HL-60 (cell line): ENCODE data around the gene DPP6.

Source experiments
- DNase-seq, 2 experiments: peaks; one replicate each; pipeline ENCODE4 v3.0.0-alpha.2; 2010 to 2020; ENCODE audit warnings: low read depth in 1 of 2, low spot score in 1 of 2
- H3K27ac ChIP-seq: fragments of 250-450 bp; sonication (Bioruptor Pico); replicated peaks from 2 replicates; pipeline ENCODE4 v1.5.1; 2020; ENCODE audit warnings: mild to moderate bottlenecking, moderate library complexity
- H3K27me3 ChIP-seq: fragments of 250-450 bp; sonication (Bioruptor Pico); 2 replicates; pipeline ENCODE4 v1.5.1; 2021; ENCODE audit warnings: mild to moderate bottlenecking, moderate library complexity; ENCODE audit not compliant: insufficient read depth, poor library complexity, severe bottlenecking
- H3K4me3 ChIP-seq: replicated peaks from 2 replicates; pipeline ENCODE4 v1.5.1; 2011; ENCODE audit warnings: mild to moderate bottlenecking, control low read depth, low read length; ENCODE audit not compliant: insufficient read depth
- CTCF ChIP-seq: IDR thresholded peaks from one replicate; pipeline ENCODE4 v1.5.1; 2011; ENCODE audit warnings: low read length, control low read depth, inconsistent platforms; ENCODE audit not compliant: insufficient read depth
- GABPA ChIP-seq: IDR thresholded peaks from 2 replicates; pipeline ENCODE4 v1.6.1; 2012; ENCODE audit warnings: low read depth
- POLR2AphosphoS5 ChIP-seq: IDR thresholded peaks from 2 replicates; pipeline ENCODE4 v1.6.1; 2012; ENCODE audit warnings: low read depth
- REST ChIP-seq: IDR thresholded peaks from 2 replicates; pipeline ENCODE4 v1.6.1; 2012; ENCODE audit warnings: low read depth; ENCODE audit not compliant: insufficient replicate concordance
- SPI1 ChIP-seq: IDR thresholded peaks from 2 replicates; pipeline ENCODE4 v1.6.1; 2012; ENCODE audit warnings: low read depth, mild to moderate bottlenecking, borderline replicate concordance

Gene DPP6

GRCh38 chr7:154841731-154842331 lies 789.6 kb downstream of the DPP6 start:
- DNase-seq: no peak
- no peak overlapping the region for H3K27ac ChIP-seq
- no peak for TF ChIP-seq POLR2AphosphoS5
- TF ChIP-seq GABPA: no peak
- TF ChIP-seq SPI1: no peak
- TF ChIP-seq REST: no peak
- TF ChIP-seq CTCF: no peak
- H3K27me3 ChIP-seq: peaks cover 2% of the 10 kb centered on the region
- H3K4me3 ChIP-seq: no peak overlapping the region

- no peak overlapping the region for H3K27ac ChIP-seq
- no peak overlapping the region for H3K4me3 ChIP-seq
- no peak for DNase-seq
- TF ChIP-seq GABPA (no peak), SPI1 (no peak), POLR2AphosphoS5 (no peak), CTCF (no peak), REST (no peak)
- H3K27me3 ChIP-seq: peaks cover 2% of the 10 kb centered on the region
Observed at GRCh38 chr7:154842591-154842990, 790.4 kb downstream of the DPP6 start.

GRCh38 chr7:154843670-154844237 lies 791.6 kb downstream of the DPP6 start:
- DNase-seq: no peak
- peaks cover 2% of the 10 kb centered on the region for H3K27me3 ChIP-seq
- H3K27ac ChIP-seq: no peak overlapping the region
- no peak overlapping the region for H3K4me3 ChIP-seq
- TF ChIP-seq POLR2AphosphoS5 (no peak), CTCF (no peak), REST (no peak), SPI1 (no peak), GABPA (no peak)
